Gastrocnemius medialis (tissue), 4 donors: ENCODE measurements around the gene DCP1B. TPM values are rescaled to one million over a fixed set of nuclear protein-coding genes. Genes with fewer than 3 reads are reported as not detected.

ENCODE experiments used
- ATAC-seq, 2 donors: fragments of 150-250 bp; one replicate each; pipeline ENCODE4 v1.9.1; 2016
- DNase-seq, 2 donors: peaks; one replicate each; pipeline ENCODE4 v3.0.0-alpha.2; 2019
- H3K27ac ChIP-seq, 4 donors: fragments of 200-600 bp; sonication (generic); 1 replicate in 1 of 4; 2 replicates in 3 of 4; pipeline ENCODE4 v1.5.1; 2016 to 2018; ENCODE audit warnings: mild to moderate bottlenecking in 2 of 4, moderate library complexity in 1 of 4
- H3K27me3 ChIP-seq, 3 donors: fragments of 200-600 bp; sonication (generic) in 2 of 3; 1 replicate in 1 of 3; 2 replicates in 2 of 3; pipeline versions ENCODE4 v1.5.1 to v1.6.0; 2016 to 2019; ENCODE audit warnings: mild to moderate bottlenecking in 1 of 3, moderate library complexity in 1 of 3
- H3K36me3 ChIP-seq, 2 donors: fragments of 200-600 bp; sonication (generic) in 1 of 2; one replicate each; pipeline ENCODE4 v1.5.1; 2017 to 2018
- H3K4me1 ChIP-seq, 2 donors: fragments of 200-600 bp; sonication (generic) in 1 of 2; one replicate each; pipeline ENCODE4 v1.5.1; 2016 to 2017; ENCODE audit warnings: mild to moderate bottlenecking in 2 of 2
- H3K4me3 ChIP-seq, 4 donors: fragments of 200-600 bp; sonication (generic) in 3 of 4; 1 replicate in 1 of 4; 2 replicates in 3 of 4; pipeline ENCODE4 v1.5.1; 2016 to 2019; ENCODE audit warnings: mild to moderate bottlenecking in 2 of 4
- H3K9me3 ChIP-seq, 3 donors: fragments of 200-600 bp; sonication (generic) in 2 of 3; 1 replicate in 1 of 3; 2 replicates in 2 of 3; pipeline ENCODE4 v1.5.1; 2016 to 2019
- CTCF ChIP-seq, 5 experiments: fragments of 450-650 bp in 3 of 5; fragments of 200-600 bp in 2 of 5; sonication (generic) in 2 of 5; IDR thresholded peaks in 4 of 5; conservative IDR thresholded peaks in 1 of 5; 1 replicate in 4 of 5; 2 replicates in 1 of 5; pipeline ENCODE4 v1.5.1; 2016 to 2019; ENCODE audit warnings: antibody characterized with exemption in 5 of 5, mild to moderate bottlenecking in 3 of 5, moderate library complexity in 3 of 5
- POLR2A ChIP-seq, 2 donors: fragments of 450-650 bp; IDR thresholded peaks; one replicate each; pipeline ENCODE4 v1.6.1; 2017; ENCODE audit warnings: antibody characterized with exemption in 2 of 2, mild to moderate bottlenecking in 2 of 2, moderate library complexity in 2 of 2
- in situ Hi-C, 4 donors: fragments of 200-750 bp; cut with MboI; loops; one replicate each; pipeline versions ENCODE4 v1.15.0 to v1.8.0; 2017; ENCODE audit warnings: low sequenced_read_pairs in 4 of 4
- intact Hi-C: fragments of 100-400 bp; cut with DNase I; formaldehyde crosslinking; loops from one replicate; pipeline ENCODE4 v1.15.1; 2023; ENCODE audit warnings: low total_unique reads
- total RNA-seq, 4 donors: library from RNA; depleted of rRNA; stranded (reverse); fragments of >200 nt; gene quantifications; one replicate each; pipeline versions ENCODE4 v1.1.0 to v1.2.3, GENCODE V29; 2016

The DCP1B gene
- total RNA-seq, 4 donors from 2014 or later, result 11.5 to 13.5 (median 12.4) TPM

DNA sequence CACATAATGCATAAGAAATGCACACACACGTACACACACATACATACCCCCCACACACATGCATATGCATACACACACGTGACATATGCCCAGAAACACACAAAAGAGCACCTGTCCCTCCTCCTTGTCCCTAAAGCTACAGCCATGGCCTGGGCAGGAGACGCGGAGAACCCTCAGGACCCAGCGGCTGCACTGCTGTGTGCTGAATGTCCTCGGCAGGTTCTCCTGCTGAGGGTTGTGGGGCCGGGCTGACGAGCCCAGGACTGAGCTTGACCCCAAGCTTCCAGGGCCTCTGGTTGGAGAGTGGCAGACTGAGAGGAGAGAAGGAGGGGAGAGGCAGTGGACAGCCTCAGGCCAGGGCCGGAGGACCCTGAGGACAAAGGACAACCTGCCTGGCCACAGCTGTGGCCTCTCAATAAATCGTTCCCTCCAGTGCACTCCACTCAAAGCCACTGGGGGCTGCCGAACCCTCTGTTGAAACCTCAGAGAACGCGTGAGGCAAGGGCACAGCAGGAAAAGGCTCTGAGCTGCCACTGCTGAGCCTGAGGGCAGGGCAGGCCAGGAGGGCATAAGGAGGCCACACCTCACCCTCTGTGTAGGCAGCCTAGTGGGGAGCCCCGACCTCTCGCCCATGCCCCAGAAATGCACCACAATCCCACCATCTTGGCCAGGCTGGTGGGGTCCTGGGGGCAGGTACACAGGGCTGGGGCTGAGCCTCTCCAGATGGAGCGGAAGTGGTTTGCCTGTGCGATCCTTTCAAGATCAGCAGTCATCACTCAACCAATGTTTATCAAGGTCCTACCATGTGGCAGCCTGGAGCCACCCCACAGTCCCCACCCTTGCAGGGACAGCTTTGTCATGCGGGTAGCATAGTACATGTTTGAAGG is 88.9 kb downstream of the DCP1B start:
- Histone ChIP-seq H3K4me1 (peaks cover 14 to 23% of the 10 kb centered on the region in 2 donors), H3K27me3 (no peaks in the 10 kb centered on the region), H3K9me3 (no peaks in the 10 kb centered on the region), H3K4me3 (no peak overlapping the region), H3K27ac (no peak overlapping the region), H3K36me3 (no peaks in the 10 kb centered on the region)
- ATAC-seq (no peak), DNase-seq (no peak)
- intact Hi-C loops, result no loop called here
- in situ Hi-C loops, result no loop called here
- no peak for TF ChIP-seq POLR2A (IDR thresholded peaks at IDR 0.05)
- no peak for TF ChIP-seq CTCF (IDR thresholded peaks at IDR 0.05 in 4 of 5, conservative IDR thresholded peaks at IDR 0.05 in 1 of 5)

GRCh38 chr12:1914114-1914911 is 89.9 kb downstream of the DCP1B start:
- Histone ChIP-seq H3K27me3 (no peaks in the 10 kb centered on the region), H3K36me3 (no peaks in the 10 kb centered on the region), H3K9me3 (no peaks in the 10 kb centered on the region), H3K4me3 (no peak overlapping the region), H3K4me1 (peaks cover 14 to 23% of the 10 kb centered on the region in 2 donors), H3K27ac (no peak overlapping the region)
- intact Hi-C loops (no loop called here), in situ Hi-C loops (no loop called here)
- DNase-seq (no peak), ATAC-seq (no peak)
- TF ChIP-seq POLR2A (IDR thresholded peaks at IDR 0.05) (no peak), CTCF (IDR thresholded peaks at IDR 0.05 in 4 of 5, conservative IDR thresholded peaks at IDR 0.05 in 1 of 5) (no peak)

- ATAC-seq (no peak), DNase-seq (no peak)
- no peaks in the 10 kb centered on the region for H3K36me3 ChIP-seq
- no peak overlapping the region for H3K4me3 ChIP-seq
- no peaks in the 10 kb centered on the region for H3K9me3 ChIP-seq
- intact Hi-C loops (no loop called here), in situ Hi-C loops (no loop called here)
- H3K4me1 ChIP-seq, result peaks cover 14 to 22% of the 10 kb centered on the region in 2 donors
- no peak overlapping the region for H3K27ac ChIP-seq
- H3K27me3 ChIP-seq, result no peaks in the 10 kb centered on the region
- no peak for TF ChIP-seq CTCF (IDR thresholded peaks at IDR 0.05 in 4 of 5, conservative IDR thresholded peaks at IDR 0.05 in 1 of 5)
- TF ChIP-seq POLR2A (IDR thresholded peaks at IDR 0.05), result no peak
Observed at GRCh38 chr12:1913377-1914113, 90.7 kb downstream of the DCP1B start.

DNA sequence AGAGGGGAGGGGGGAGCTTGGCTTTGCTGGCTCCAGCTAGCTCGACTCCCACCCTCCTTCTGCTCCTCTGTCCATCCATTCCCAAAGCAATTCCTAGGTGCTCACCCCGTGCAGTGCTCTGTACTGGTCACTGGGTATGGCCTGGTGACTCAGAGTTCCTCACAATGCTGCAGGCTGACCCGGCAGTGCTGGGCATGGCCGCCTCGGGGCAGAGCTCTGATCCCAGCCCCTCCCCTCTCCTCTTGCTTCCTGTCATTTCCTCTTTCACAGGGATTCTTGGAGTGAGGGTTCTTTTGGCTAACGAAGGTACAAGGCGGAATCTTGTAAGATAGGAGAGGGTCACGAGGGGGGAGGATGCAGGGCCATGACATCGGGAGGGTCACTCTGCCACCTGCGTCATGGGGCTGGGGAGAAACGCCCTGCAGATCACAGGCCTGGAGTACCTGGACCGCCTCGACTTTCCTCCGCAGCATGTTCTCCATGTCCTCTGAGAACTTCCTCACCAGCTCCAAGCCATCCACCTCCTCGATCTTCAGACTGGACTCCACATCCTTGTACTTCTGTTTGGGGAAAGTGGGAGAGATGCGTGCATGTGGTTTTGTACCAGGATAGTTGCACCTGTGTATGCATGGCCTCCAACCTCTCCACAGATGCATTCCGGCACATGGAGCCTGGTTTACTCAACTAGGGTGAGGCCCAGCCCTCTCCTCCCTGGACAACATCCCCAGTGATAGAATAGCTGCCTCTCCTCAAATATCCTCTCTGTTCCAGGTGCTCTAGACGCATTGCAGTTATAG is 91.5 kb downstream of the DCP1B start:
- intact Hi-C loops (no loop called here), in situ Hi-C loops (no loop called here)
- H3K9me3 ChIP-seq, result no peaks in the 10 kb centered on the region
- peak overlapping the region in 1 of 4 donors; percentile 85 for H3K27ac ChIP-seq
- no peak overlapping the region for H3K4me3 ChIP-seq
- ATAC-seq, result no peak
- TF ChIP-seq CTCF (IDR thresholded peaks at IDR 0.05 in 4 of 5, conservative IDR thresholded peaks at IDR 0.05 in 1 of 5), result no peak
- no peak for TF ChIP-seq POLR2A (IDR thresholded peaks at IDR 0.05)
- peaks cover 14 to 16% of the 10 kb centered on the region in 2 donors for H3K4me1 ChIP-seq
- DNase-seq, result no peak
- H3K36me3 ChIP-seq, result no peaks in the 10 kb centered on the region
- no peaks in the 10 kb centered on the region for H3K27me3 ChIP-seq
